ENCODE data around the gene ZNF211.

The ZNF211 gene

DNA sequence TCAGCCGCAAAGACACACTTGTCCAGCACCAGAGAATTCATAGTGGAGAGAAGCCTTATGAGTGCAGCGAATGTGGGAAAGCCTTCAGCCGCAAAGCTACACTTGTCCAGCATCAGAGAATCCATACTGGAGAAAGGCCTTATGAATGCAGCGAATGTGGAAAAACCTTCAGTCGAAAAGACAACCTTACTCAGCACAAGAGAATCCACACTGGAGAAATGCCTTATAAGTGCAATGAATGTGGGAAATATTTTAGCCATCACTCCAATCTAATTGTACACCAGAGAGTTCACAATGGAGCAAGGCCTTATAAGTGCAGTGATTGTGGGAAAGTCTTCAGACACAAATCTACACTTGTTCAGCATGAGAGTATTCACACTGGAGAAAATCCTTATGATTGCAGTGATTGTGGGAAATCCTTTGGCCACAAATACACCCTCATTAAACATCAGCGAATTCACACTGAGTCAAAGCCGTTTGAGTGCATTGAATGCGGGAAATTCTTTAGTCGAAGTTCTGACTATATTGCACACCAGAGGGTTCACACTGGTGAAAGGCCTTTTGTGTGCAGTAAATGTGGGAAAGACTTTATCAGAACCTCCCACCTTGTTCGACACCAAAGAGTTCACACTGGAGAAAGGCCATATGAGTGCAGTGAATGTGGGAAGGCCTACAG is 12.2 kb upstream of the ZNF211 start:
- H3K27ac ChIP-seq (ENCODE audit: low read depth, low read length, severe bottlenecking): no peak overlapping the region
- WGBS, 2 experiments (ENCODE audit: insufficient coverage in 2 of 2): 93 to 95% methylated on average over 4 to 6 of the region's 10 CpGs
- H3K9me3 ChIP-seq (ENCODE audit: control insufficient read depth, low read length): peaks cover 92% of the 10 kb centered on the region
- H3K4me1 ChIP-seq (ENCODE audit: control insufficient read depth, insufficient read depth, low read length, poor library complexity, severe bottlenecking): no peaks in the 10 kb centered on the region
- no peak overlapping the region for H3K4me3 ChIP-seq (ENCODE audit: extremely low read depth, insufficient read depth, low read length, poor library complexity, severe bottlenecking)
- H3K36me3 ChIP-seq (ENCODE audit: control insufficient read depth, insufficient read depth, low read length): peaks cover 96% of the 10 kb centered on the region

GRCh38 chr19:57623091-57623490 is 9.9 kb upstream of the ZNF211 start:
- no peaks in the 10 kb centered on the region for H3K4me1 ChIP-seq (ENCODE audit: control insufficient read depth, insufficient read depth, low read length, poor library complexity, severe bottlenecking)
- H3K27ac ChIP-seq (ENCODE audit: low read depth, low read length, severe bottlenecking): no peak overlapping the region
- no peak overlapping the region for H3K4me3 ChIP-seq (ENCODE audit: extremely low read depth, insufficient read depth, low read length, poor library complexity, severe bottlenecking)
- peaks cover 69% of the 10 kb centered on the region for H3K9me3 ChIP-seq (ENCODE audit: control insufficient read depth, low read length)
- peaks cover 73% of the 10 kb centered on the region for H3K36me3 ChIP-seq (ENCODE audit: control insufficient read depth, insufficient read depth, low read length)

GRCh38 chr19:57633832-57634131 is 814 bp downstream of the ZNF211 start:
- WGBS, 2 experiments (ENCODE audit: insufficient coverage in 2 of 2): 77 to 87% methylated on average over 6 of the region's 6 CpGs
- Histone ChIP-seq H3K36me3 (ENCODE audit: control insufficient read depth, insufficient read depth, low read length) (peaks cover 55% of the 10 kb centered on the region), H3K27ac (ENCODE audit: low read depth, low read length, severe bottlenecking) (no peak overlapping the region), H3K9me3 (ENCODE audit: control insufficient read depth, low read length) (peaks cover 16% of the 10 kb centered on the region), H3K4me1 (ENCODE audit: control insufficient read depth, insufficient read depth, low read length, poor library complexity, severe bottlenecking) (no peaks in the 10 kb centered on the region), H3K4me3 (ENCODE audit: extremely low read depth, insufficient read depth, low read length, poor library complexity, severe bottlenecking) (peak overlapping the region; percentile 80)

DNA sequence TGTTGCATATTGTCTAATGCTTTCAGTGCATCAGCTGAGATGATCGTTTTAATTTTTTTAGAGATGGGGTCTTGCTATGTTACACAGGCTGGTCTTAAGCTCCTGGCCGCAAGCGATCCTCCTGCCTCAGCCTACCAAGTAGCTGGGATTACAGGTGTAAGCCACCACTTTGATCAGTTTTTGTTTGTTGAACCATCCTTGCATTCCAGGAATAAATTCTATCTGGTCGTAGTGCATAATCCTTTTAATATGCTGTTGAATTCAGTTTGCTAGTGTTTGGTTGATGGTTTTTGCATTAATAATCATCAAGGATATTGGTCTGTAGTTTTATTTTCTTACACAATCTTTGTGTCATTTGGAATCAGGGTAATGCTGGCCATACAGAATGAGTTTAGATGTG is 4.4 kb downstream of the ZNF211 start:
- Histone ChIP-seq H3K4me3 (ENCODE audit: extremely low read depth, insufficient read depth, low read length, poor library complexity, severe bottlenecking) (no peak overlapping the region), H3K36me3 (ENCODE audit: control insufficient read depth, insufficient read depth, low read length) (peaks cover 73% of the 10 kb centered on the region), H3K9me3 (ENCODE audit: control insufficient read depth, low read length) (peaks cover 26% of the 10 kb centered on the region), H3K27ac (ENCODE audit: low read depth, low read length, severe bottlenecking) (no peak overlapping the region), H3K4me1 (ENCODE audit: control insufficient read depth, insufficient read depth, low read length, poor library complexity, severe bottlenecking) (no peaks in the 10 kb centered on the region)
- 90 to 98% methylated on average over 3 to 4 of the region's 4 CpGs for WGBS, 2 experiments (ENCODE audit: insufficient coverage in 2 of 2)

DNA sequence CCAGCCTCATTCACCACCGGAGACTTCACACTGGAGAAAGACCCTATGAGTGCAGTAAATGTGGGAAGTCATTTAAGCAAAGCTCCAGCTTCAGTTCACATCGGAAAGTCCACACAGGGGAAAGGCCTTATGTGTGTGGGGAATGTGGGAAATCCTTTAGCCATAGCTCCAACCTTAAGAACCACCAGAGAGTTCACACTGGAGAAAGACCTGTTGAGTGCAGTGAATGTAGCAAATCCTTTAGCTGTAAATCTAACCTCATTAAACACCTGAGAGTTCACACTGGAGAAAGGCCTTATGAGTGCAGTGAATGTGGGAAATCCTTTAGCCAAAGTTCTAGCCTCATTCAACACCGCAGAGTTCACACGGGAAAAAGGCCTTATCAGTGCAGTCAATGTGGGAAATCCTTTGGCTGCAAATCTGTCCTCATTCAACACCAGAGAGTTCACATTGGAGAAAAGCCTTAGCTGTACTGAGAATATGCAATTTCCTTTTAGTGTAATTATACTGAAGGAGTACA is 8.8 kb downstream of the ZNF211 start:
- 97 to 100% methylated on average over 3 to 4 of the region's 4 CpGs for WGBS, 2 experiments (ENCODE audit: insufficient coverage in 2 of 2)
- no peaks in the 10 kb centered on the region for H3K4me1 ChIP-seq (ENCODE audit: control insufficient read depth, insufficient read depth, low read length, poor library complexity, severe bottlenecking)
- H3K9me3 ChIP-seq (ENCODE audit: control insufficient read depth, low read length): peaks cover 21% of the 10 kb centered on the region
- H3K27ac ChIP-seq (ENCODE audit: low read depth, low read length, severe bottlenecking): no peak overlapping the region
- no peak overlapping the region for H3K4me3 ChIP-seq (ENCODE audit: extremely low read depth, insufficient read depth, low read length, poor library complexity, severe bottlenecking)
- peaks cover 60% of the 10 kb centered on the region for H3K36me3 ChIP-seq (ENCODE audit: control insufficient read depth, insufficient read depth, low read length)

- peaks cover 15% of the 10 kb centered on the region for H3K9me3 ChIP-seq (ENCODE audit: control insufficient read depth, low read length)
- 83 to 94% methylated on average over 2 to 3 of the region's 4 CpGs for WGBS, 2 experiments (ENCODE audit: insufficient coverage in 2 of 2)
- peaks cover 53% of the 10 kb centered on the region for H3K36me3 ChIP-seq (ENCODE audit: control insufficient read depth, insufficient read depth, low read length)
- no peak overlapping the region for H3K4me3 ChIP-seq (ENCODE audit: extremely low read depth, insufficient read depth, low read length, poor library complexity, severe bottlenecking)
- no peaks in the 10 kb centered on the region for H3K4me1 ChIP-seq (ENCODE audit: control insufficient read depth, insufficient read depth, low read length, poor library complexity, severe bottlenecking)
- H3K27ac ChIP-seq (ENCODE audit: low read depth, low read length, severe bottlenecking): no peak overlapping the region
These were observed 9.6 kb downstream of the ZNF211 start for GRCh38 chr19:57642396-57643046.

- peaks cover 10% of the 10 kb centered on the region for H3K9me3 ChIP-seq (ENCODE audit: control insufficient read depth, low read length)
- H3K4me3 ChIP-seq (ENCODE audit: extremely low read depth, insufficient read depth, low read length, poor library complexity, severe bottlenecking): no peak overlapping the region
- H3K4me1 ChIP-seq (ENCODE audit: control insufficient read depth, insufficient read depth, low read length, poor library complexity, severe bottlenecking): no peaks in the 10 kb centered on the region
- H3K27ac ChIP-seq (ENCODE audit: low read depth, low read length, severe bottlenecking): no peak overlapping the region
- peaks cover 47% of the 10 kb centered on the region for H3K36me3 ChIP-seq (ENCODE audit: control insufficient read depth, insufficient read depth, low read length)
These were observed 10.8 kb downstream of the ZNF211 start for GRCh38 chr19:57643734-57644133.

DNA sequence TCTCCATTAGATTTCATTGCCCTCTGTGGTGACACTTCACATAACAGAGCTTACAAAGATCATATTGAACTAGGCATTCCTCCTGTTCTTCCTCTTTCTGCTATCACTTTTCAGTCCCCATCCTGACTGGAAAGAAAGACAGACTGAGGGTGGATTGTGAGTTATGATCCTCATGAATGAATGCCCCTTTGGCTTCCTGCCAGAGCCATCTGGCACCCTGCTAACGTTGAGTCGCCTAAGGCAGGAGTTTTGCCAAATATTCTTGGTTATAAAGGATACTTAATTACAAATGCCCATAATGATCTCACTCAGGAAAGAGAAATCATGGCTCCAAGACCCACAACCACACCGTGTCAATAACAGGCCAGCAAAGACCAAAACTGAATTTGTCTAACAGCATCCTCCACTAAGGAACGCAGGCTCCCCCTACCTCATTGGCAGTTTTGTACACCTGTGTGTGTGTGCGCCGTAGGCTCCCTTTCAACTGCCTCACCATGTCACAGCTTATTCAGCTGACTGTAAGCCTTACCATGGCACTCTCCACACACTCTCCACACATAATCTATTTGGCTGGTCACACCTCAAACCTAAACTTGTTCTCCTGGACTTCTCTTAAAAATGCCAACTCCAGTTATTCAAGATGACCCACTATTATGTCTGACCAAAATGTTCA is 15.5 kb downstream of the ZNF211 start:
- peaks cover 9% of the 10 kb centered on the region for H3K4me1 ChIP-seq (ENCODE audit: control insufficient read depth, insufficient read depth, low read length, poor library complexity, severe bottlenecking)
- no peak overlapping the region for H3K4me3 ChIP-seq (ENCODE audit: extremely low read depth, insufficient read depth, low read length, poor library complexity, severe bottlenecking)
- H3K36me3 ChIP-seq (ENCODE audit: control insufficient read depth, insufficient read depth, low read length): peaks cover under 1% of the 10 kb centered on the region
- WGBS, 2 experiments (ENCODE audit: insufficient coverage in 2 of 2): 76 to 86% methylated on average over 4 of the region's 6 CpGs
- no peak overlapping the region for H3K27ac ChIP-seq (ENCODE audit: low read depth, low read length, severe bottlenecking)
- H3K9me3 ChIP-seq (ENCODE audit: control insufficient read depth, low read length): peaks cover 6% of the 10 kb centered on the region

DNA sequence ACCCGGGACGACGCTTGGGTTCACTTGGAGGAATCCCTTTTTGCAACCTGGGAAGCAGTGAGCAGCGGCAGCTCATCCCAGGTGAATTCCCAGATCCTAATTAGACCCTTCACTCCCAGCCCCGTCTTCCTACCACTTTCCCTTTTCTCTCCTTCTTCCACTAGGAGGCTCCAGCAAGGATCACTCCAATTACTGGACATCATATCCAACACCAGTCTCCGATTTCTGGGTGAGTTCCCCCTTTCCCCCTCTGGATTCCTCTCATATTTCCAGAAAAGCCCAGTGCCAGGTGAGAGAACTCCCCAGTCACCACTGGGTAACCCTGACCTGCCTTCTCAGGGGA is 18.7 kb downstream of the ZNF211 start:
- H3K27ac ChIP-seq (ENCODE audit: low read depth, low read length, severe bottlenecking): no peak overlapping the region
- no peaks in the 10 kb centered on the region for H3K36me3 ChIP-seq (ENCODE audit: control insufficient read depth, insufficient read depth, low read length)
- H3K4me1 ChIP-seq (ENCODE audit: control insufficient read depth, insufficient read depth, low read length, poor library complexity, severe bottlenecking): peaks cover 9% of the 10 kb centered on the region
- 78 to 81% methylated on average over 6 of the region's 6 CpGs for WGBS, 2 experiments (ENCODE audit: insufficient coverage in 2 of 2)
- no peak overlapping the region for H3K4me3 ChIP-seq (ENCODE audit: extremely low read depth, insufficient read depth, low read length, poor library complexity, severe bottlenecking)
- peaks cover 11% of the 10 kb centered on the region for H3K9me3 ChIP-seq (ENCODE audit: control insufficient read depth, low read length)

GRCh38 chr19:57653689-57654088 is 20.7 kb downstream of the ZNF211 start:
- Histone ChIP-seq H3K4me3 (ENCODE audit: extremely low read depth, insufficient read depth, low read length, poor library complexity, severe bottlenecking) (no peak overlapping the region), H3K9me3 (ENCODE audit: control insufficient read depth, low read length) (peaks cover 11% of the 10 kb centered on the region), H3K4me1 (ENCODE audit: control insufficient read depth, insufficient read depth, low read length, poor library complexity, severe bottlenecking) (peaks cover 9% of the 10 kb centered on the region), H3K36me3 (ENCODE audit: control insufficient read depth, insufficient read depth, low read length) (no peaks in the 10 kb centered on the region), H3K27ac (ENCODE audit: low read depth, low read length, severe bottlenecking) (no peak overlapping the region)
- 69 to 83% methylated on average over 1 to 2 of the region's 2 CpGs for WGBS, 2 experiments (ENCODE audit: insufficient coverage in 2 of 2)

DNA sequence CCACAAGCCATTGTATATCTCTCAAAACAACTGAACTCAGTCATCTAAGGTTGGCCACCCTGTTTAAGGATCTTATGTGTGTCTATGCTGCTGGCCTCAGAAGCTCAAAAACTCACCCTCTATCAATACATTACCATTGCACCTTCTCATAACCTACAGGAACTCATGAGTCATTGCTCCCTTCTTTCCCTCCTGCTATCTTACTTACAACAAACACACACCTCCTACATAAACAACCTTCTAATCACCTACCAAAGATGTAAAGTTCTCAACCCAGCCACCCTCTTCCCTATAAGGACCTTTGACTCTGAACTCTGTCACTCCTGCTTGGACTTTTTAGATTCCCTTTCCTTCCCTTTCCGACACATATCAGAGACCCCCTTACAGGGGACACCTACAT is 22.5 kb downstream of the ZNF211 start:
- Histone ChIP-seq H3K4me3 (ENCODE audit: extremely low read depth, insufficient read depth, low read length, poor library complexity, severe bottlenecking) (no peak overlapping the region), H3K4me1 (ENCODE audit: control insufficient read depth, insufficient read depth, low read length, poor library complexity, severe bottlenecking) (peaks cover 9% of the 10 kb centered on the region), H3K9me3 (ENCODE audit: control insufficient read depth, low read length) (peaks cover 11% of the 10 kb centered on the region), H3K27ac (ENCODE audit: low read depth, low read length, severe bottlenecking) (no peak overlapping the region), H3K36me3 (ENCODE audit: control insufficient read depth, insufficient read depth, low read length) (no peaks in the 10 kb centered on the region)
- 85 to 90% methylated on average over 1 of the region's 1 CpG for whole genome bisulfite sequencing, 2 experiments (ENCODE audit: insufficient coverage in 2 of 2)

Data from mesodermal cell (in vitro differentiated cells).